ENCODE data around the gene EIF2S2. TPM values are rescaled to one million over a fixed set of nuclear protein-coding genes. Genes with fewer than 3 reads are reported as not detected.

EIF2S2 gene
- total RNA-seq, 1 donor from 2014 or later: 36.7 TPM

Other genes with a start within 250 kb of the EIF2S2 start
- 116 TPM for gene RALY, start 118.3 kb downstream of the EIF2S2 start, total RNA-seq
- gene ASIP, start 129.2 kb upstream of the EIF2S2 start, total RNA-seq: not detected
- gene AHCY, start 191.1 kb upstream of the EIF2S2 start, total RNA-seq: 70.9 TPM